ENCODE results near the gene CREB3L2. TPM values are rescaled to one million over a fixed set of nuclear protein-coding genes. Genes with fewer than 3 reads are reported as not detected.
"Not testable (repeated sequence)": the region's sequence is repeated elsewhere in the genome, so short reads cannot be mapped to it uniquely, and the experiment has no call there.

The CREB3L2 gene
- total RNA-seq, 2 donors from 2014 or later = 41.5 to 80.1 TPM

- DNase-seq (peak; percentile 60), ATAC-seq (peak; percentile 47 to 57)
- intact Hi-C loops (cut with DNase I) = no loop called here
These were observed 9.1 kb downstream of the CREB3L2 start for GRCh38 chr7:137992550-137993394.

- ATAC-seq (peak; percentile 33 to 63), DNase-seq (no peak)
- intact Hi-C loops (cut with DNase I) = no loop called here
These were observed 9.8 kb downstream of the CREB3L2 start for GRCh38 chr7:137992104-137992549.

GRCh38 chr7:137990251-137990941, 11.5 kb downstream of the CREB3L2 start:
- ATAC-seq = peak; percentile 1 to 17
- intact Hi-C loops (cut with DNase I) = no loop called here

GRCh38 chr7:137989590-137989989, 12.3 kb downstream of the CREB3L2 start:
- ATAC-seq = no peak
- intact Hi-C loops (cut with DNase I) = no loop called here
- no peak for DNase-seq

More at GRCh38 chr7:137990251-137990941, 11.5 kb downstream of the CREB3L2 start:
- DNase-seq = no peak

- ATAC-seq = peak in 1 of 2 donors; percentile 10
- intact Hi-C loops (cut with DNase I) = no loop called here
- no peak for DNase-seq
These were observed 12.8 kb downstream of the CREB3L2 start for GRCh38 chr7:137989094-137989493.

- intact Hi-C loops (cut with DNase I) = no loop called here
- no peak for ATAC-seq
- no peak for DNase-seq
These were observed 13.9 kb downstream of the CREB3L2 start for GRCh38 chr7:137987968-137988367.

GRCh38 chr7:137987563-137987962, 14.3 kb downstream of the CREB3L2 start:
- DNase-seq (no peak), ATAC-seq (no peak)
- intact Hi-C loops (cut with DNase I) = no loop called here

GRCh38 chr7:137987018-137987349, 14.9 kb downstream of the CREB3L2 start:
- DNase-seq (no peak), ATAC-seq (no peak)
- intact Hi-C loops (cut with DNase I) = no loop called here

- intact Hi-C loops (cut with DNase I) = no loop called here
- ATAC-seq (peak; percentile 71 to 74), DNase-seq (peak; percentile 52)
These were observed 15.5 kb downstream of the CREB3L2 start for GRCh38 chr7:137986252-137987017.

GRCh38 chr7:137985897-137986251, 16.0 kb downstream of the CREB3L2 start:
- no peak for ATAC-seq
- intact Hi-C loops (cut with DNase I) = no loop called here
- DNase-seq = no peak

GRCh38 chr7:137985253-137985896, 16.5 kb downstream of the CREB3L2 start:
- intact Hi-C loops (cut with DNase I) = no loop called here
- DNase-seq (no peak), ATAC-seq (peak in 1 of 2 donors; percentile 3)

- ATAC-seq (no peak), DNase-seq (no peak)
- intact Hi-C loops (cut with DNase I) = no loop called here
These were observed 17.5 kb downstream of the CREB3L2 start for GRCh38 chr7:137984181-137985041.

GRCh38 chr7:137983323-137984008, 18.4 kb downstream of the CREB3L2 start:
- intact Hi-C loops (cut with DNase I) = no loop called here
- DNase-seq (peak; percentile 76), ATAC-seq (peak; percentile 35 to 49)

- ATAC-seq; DNase-seq; intact Hi-C loops (cut with DNase I): not testable (repeated sequence)
These were observed 19.5 kb downstream of the CREB3L2 start for GRCh38 chr7:137982394-137982793.

GRCh38 chr7:137981668-137982067, 20.2 kb downstream of the CREB3L2 start:
- no peak for DNase-seq
- ATAC-seq = no peak
- intact Hi-C loops (cut with DNase I) = no loop called here

GRCh38 chr7:137981175-137981574, 20.7 kb downstream of the CREB3L2 start:
- ATAC-seq (no peak), DNase-seq (no peak)
- intact Hi-C loops (cut with DNase I) = no loop called here

- intact Hi-C loops (cut with DNase I) = no loop called here
- DNase-seq (no peak), ATAC-seq (no peak)
These were observed 21.6 kb downstream of the CREB3L2 start for GRCh38 chr7:137980308-137980707.
